CD4-positive, alpha-beta T cell treated with Interleukin-4 for 1 hour (primary cell): ENCODE measurements around the gene MATCAP1.
A peak's percentile ranks its signal among the peaks of the same experiment; 100 is the strongest.

ENCODE experiments used
- DNase-seq, 2 donors: peaks; one replicate each; pipeline ENCODE4 v3.0.0-alpha.2; 2020 to 2022

The MATCAP1 gene

GRCh38 chr16:67170949-67171649 lies 12.7 kb downstream of the MATCAP1 start:
- DNase-seq, result no peak

- DNase-seq, result peak in 1 of 2 donors; percentile 35
Observed at GRCh38 chr16:67170168-67170948, 13.4 kb downstream of the MATCAP1 start, which contains the start of gene NOL3. TSS of gene NOL3 (plus strand) at chr16:67170538.

- DNase-seq, result peak in 1 of 2 donors; percentile 42
Observed at GRCh38 chr16:67169642-67170167, 14.1 kb downstream of the MATCAP1 start.

GRCh38 chr16:67169011-67169451 lies 14.7 kb downstream of the MATCAP1 start:
- no peak for DNase-seq

GRCh38 chr16:67167588-67167987 lies 16.2 kb downstream of the MATCAP1 start:
- no peak for DNase-seq

- no peak for DNase-seq
Observed at GRCh38 chr16:67166598-67167168, 17.1 kb downstream of the MATCAP1 start.

- DNase-seq, result no peak
Observed at GRCh38 chr16:67166110-67166547, 17.6 kb downstream of the MATCAP1 start.

- DNase-seq, result no peak
Observed at GRCh38 chr16:67165121-67166078, 18.4 kb downstream of the MATCAP1 start.

GRCh38 chr16:67164599-67165061 lies 19.1 kb downstream of the MATCAP1 start, which contains the start of gene HSF4:
TSS of gene HSF4 (plus strand) at chr16:67164745. CDS start at chr16:67164812, 67 bp downstream.
- no peak for DNase-seq

GRCh38 chr16:67163999-67164558 lies 19.7 kb downstream of the MATCAP1 start:
- no peak for DNase-seq

GRCh38 chr16:67163164-67163998 lies 20.4 kb downstream of the MATCAP1 start:
- peak; percentile 37 to 61 for DNase-seq

- DNase-seq, result no peak
Observed at GRCh38 chr16:67162506-67163163, 21.1 kb downstream of the MATCAP1 start.

GRCh38 chr16:67161595-67162058 lies 22.1 kb downstream of the MATCAP1 start:
- no peak for DNase-seq

GRCh38 chr16:67158637-67159600 lies 24.8 kb downstream of the MATCAP1 start:
- peak; percentile 87 to 90 for DNase-seq

- peak; percentile 28 to 77 for DNase-seq
Observed at GRCh38 chr16:67157892-67158635, 25.7 kb downstream of the MATCAP1 start.

GRCh38 chr16:67157106-67157748 lies 26.5 kb downstream of the MATCAP1 start:
- DNase-seq, result no peak

- no peak for DNase-seq
Observed at GRCh38 chr16:67156143-67156844, 27.5 kb downstream of the MATCAP1 start.
